ENCODE data around the gene ALOX5. TPM values are rescaled to one million over a fixed set of nuclear protein-coding genes. Genes with fewer than 3 reads are reported as not detected.

The ALOX5 gene
- total and polyA plus RNA-seq, 2 donors (not counting 1 experiment from before 2014, with no cell fraction given) = 354 to 888 TPM

DNA sequence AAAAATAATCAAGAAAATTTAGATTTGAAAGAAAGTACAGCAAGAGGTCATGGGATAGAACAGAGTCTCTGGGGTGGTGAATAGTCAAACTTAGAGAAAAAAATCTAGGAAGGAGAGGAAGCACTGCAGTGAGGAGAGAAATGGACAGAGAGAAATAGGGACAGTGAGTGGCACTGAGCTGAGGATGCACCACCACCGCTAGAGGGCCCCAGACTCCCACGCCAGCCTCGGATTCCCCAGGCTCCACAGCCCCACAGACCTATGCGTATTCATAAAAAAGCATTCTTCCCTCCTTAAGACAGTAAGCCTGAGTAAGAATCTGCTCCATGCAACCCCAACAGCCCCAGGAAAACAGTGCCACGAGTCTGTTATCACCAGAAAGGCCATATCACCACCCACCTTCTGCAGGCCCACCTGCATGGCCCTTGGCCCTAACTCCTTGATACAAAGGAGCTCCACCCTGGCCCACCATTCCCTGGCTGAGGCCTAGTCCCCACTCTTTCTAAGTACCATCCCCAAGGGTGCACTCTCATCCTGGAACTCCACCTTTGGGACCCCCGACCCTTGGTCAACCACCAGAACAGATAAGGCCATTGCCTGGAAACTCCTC, 91.0 kb downstream of the ALOX5 start:
- ChIA-PET POLR2A (interaction anchor here (0.9 to 1.5 kb wide), 3 partner anchors 12 to 207 kb away, joined by 3 to 4 read pairs (median 3); partner anchors contain the start of gene ZFAND4), CTCF (interaction anchor here (0.7 to 7.4 kb wide), 34 partner anchors 9 to 271 kb away, joined by 3 to 90 read pairs (median 5); partner anchors contain the start of genes WASHC2C and ZFAND4)
- peak overlapping the region; percentile 93 for H3K27ac Mint-ChIP-seq
- peaks cover 69 to 72% of the 10 kb centered on the region in 2 donors for H3K4me1 ChIP-seq (ENCODE audit: control insufficient read depth in 2 of 2, insufficient read depth in 2 of 2, low read length in 2 of 2)
- no peaks in the 10 kb centered on the region for H4K20me1 ChIP-seq (ENCODE audit: control insufficient read depth, insufficient read depth, low read length, poor library complexity, severe bottlenecking)
- no peak overlapping the region for H2AFZ ChIP-seq (ENCODE audit: insufficient read depth, low read depth, low read length, poor library complexity, severe bottlenecking)
- no peaks in the 10 kb centered on the region for H3K9me3 Mint-ChIP-seq (ENCODE audit: insufficient read depth)
- peaks cover 67% of the 10 kb centered on the region for H3K79me2 ChIP-seq (ENCODE audit: control insufficient read depth, insufficient read depth, low read length)
- intact Hi-C loops (cut with micrococcal nuclease) = loop anchor here (1.0 to 5.0 kb wide), 7 partner anchors 129 to 567 kb away; partner anchors contain the start of genes NCOA4, WASHC2C and ZFAND4
- no peaks in the 10 kb centered on the region for H3K36me3 ChIP-seq (replicated peaks in 1 of 2; ENCODE audit: control extremely low read depth in 1 of 2, control insufficient read depth in 1 of 2, extremely low read depth in 1 of 2, insufficient read depth in 2 of 2, low read length in 1 of 2)
- peak overlapping the region; percentile 42 for H3K4me3 Mint-ChIP-seq
- ATAC-seq (ENCODE audit: low read depth) (peak; percentile 69), DNase-seq (peak; percentile 83)
- TF ChIP-seq CTCF (IDR thresholded peaks at IDR 0.05) (peak; percentile 92), EZH2 (IDR thresholded peaks at IDR 0.05; ENCODE audit: borderline replicate concordance, insufficient read depth, low read depth, low read length, poor library complexity, severe bottlenecking) (no peak)
- H3K27me3 ChIP-seq (replicated peaks in 1 of 4; ENCODE audit: control extremely low read depth in 1 of 4, control insufficient read depth in 3 of 4, insufficient read depth in 4 of 4, low read length in 3 of 4) = no peaks in the 10 kb centered on the region
- 30% methylated on average over 3 of the region's 6 CpGs for WGBS (ENCODE audit: insufficient coverage)
- H3K27me3 Mint-ChIP-seq = no peaks in the 10 kb centered on the region
- peak overlapping the region in 3 of 5 experiments; percentile 1 to 24 (median 10) for H3K4me3 ChIP-seq (ENCODE audit: control extremely low read depth in 1 of 5, extremely low read depth in 1 of 5, insufficient read depth in 1 of 5, low read depth in 2 of 5, low read length in 4 of 5)
- no peaks in the 10 kb centered on the region for H3K9me3 ChIP-seq (ENCODE audit: control extremely low read depth in 1 of 3, control insufficient read depth in 2 of 3, insufficient read depth in 1 of 3, low read length in 2 of 3)
- peak overlapping the region; percentile 79 for H3K4me2 ChIP-seq (replicated peaks; ENCODE audit: low read depth, low read length, poor library complexity, severe bottlenecking)
- peaks cover 89% of the 10 kb centered on the region for H3K4me1 Mint-ChIP-seq
- peak overlapping the region; percentile 5 for H3K9ac ChIP-seq (ENCODE audit: low read length)
- H3K27ac ChIP-seq (ENCODE audit: low read length in 2 of 2) = no peak overlapping the region

DNA sequence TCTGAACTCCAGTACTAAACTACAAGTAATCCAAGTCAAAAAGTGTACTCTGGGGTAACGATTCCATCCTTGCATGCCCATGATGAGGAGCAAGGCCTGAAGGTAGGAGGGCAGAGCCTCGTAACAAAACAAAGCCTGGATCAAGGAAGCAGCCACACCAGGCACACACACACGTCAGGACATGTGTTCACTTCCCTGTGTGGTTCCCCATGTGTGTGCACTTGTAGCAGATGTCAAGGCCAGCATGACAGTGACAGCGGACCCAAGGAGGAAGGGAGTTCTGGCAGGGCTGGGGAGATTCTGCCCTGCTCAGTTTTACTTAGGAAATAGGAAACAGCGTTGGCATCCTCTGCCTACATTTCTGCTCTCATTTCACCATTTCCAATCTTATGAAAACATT, 92.8 kb downstream of the ALOX5 start:
- WGBS (ENCODE audit: insufficient coverage) = 58% methylated on average over 3 of the region's 5 CpGs
- H3K36me3 ChIP-seq (replicated peaks in 1 of 2; ENCODE audit: control extremely low read depth in 1 of 2, control insufficient read depth in 1 of 2, extremely low read depth in 1 of 2, insufficient read depth in 2 of 2, low read length in 1 of 2) = no peaks in the 10 kb centered on the region
- H3K4me1 Mint-ChIP-seq = peaks cover 84% of the 10 kb centered on the region
- H3K9ac ChIP-seq (ENCODE audit: low read length) = no peak overlapping the region
- H3K4me3 ChIP-seq (ENCODE audit: control extremely low read depth in 1 of 5, extremely low read depth in 1 of 5, insufficient read depth in 1 of 5, low read depth in 2 of 5, low read length in 4 of 5) = no peak overlapping the region
- H3K27ac ChIP-seq (ENCODE audit: low read length in 2 of 2) = no peak overlapping the region
- ChIA-PET CTCF (interaction anchor here (7.4 kb wide), 1 partner anchor 206 kb away, joined by 90 read pairs; the partner anchor contains the start of gene ZFAND4), POLR2A (no interaction called here)
- peaks cover 60 to 62% of the 10 kb centered on the region in 2 donors for H3K4me1 ChIP-seq (ENCODE audit: control insufficient read depth in 2 of 2, insufficient read depth in 2 of 2, low read length in 2 of 2)
- no peaks in the 10 kb centered on the region for H3K27me3 ChIP-seq (replicated peaks in 1 of 4; ENCODE audit: control extremely low read depth in 1 of 4, control insufficient read depth in 3 of 4, insufficient read depth in 4 of 4, low read length in 3 of 4)
- no peaks in the 10 kb centered on the region for H3K9me3 ChIP-seq (ENCODE audit: control extremely low read depth in 1 of 3, control insufficient read depth in 2 of 3, insufficient read depth in 1 of 3, low read length in 2 of 3)
- no peak overlapping the region for H3K4me2 ChIP-seq (replicated peaks; ENCODE audit: low read depth, low read length, poor library complexity, severe bottlenecking)
- H2AFZ ChIP-seq (ENCODE audit: insufficient read depth, low read depth, low read length, poor library complexity, severe bottlenecking) = no peak overlapping the region
- TF ChIP-seq EZH2 (IDR thresholded peaks at IDR 0.05; ENCODE audit: borderline replicate concordance, insufficient read depth, low read depth, low read length, poor library complexity, severe bottlenecking) (no peak), CTCF (IDR thresholded peaks at IDR 0.05) (no peak)
- H3K27me3 Mint-ChIP-seq = no peaks in the 10 kb centered on the region
- intact Hi-C loops (cut with micrococcal nuclease) = no loop called here
- ATAC-seq (ENCODE audit: low read depth) (no peak), DNase-seq (no peak)
- no peaks in the 10 kb centered on the region for H3K9me3 Mint-ChIP-seq (ENCODE audit: insufficient read depth)
- H3K27ac Mint-ChIP-seq = peak overlapping the region; percentile 73
- H4K20me1 ChIP-seq (ENCODE audit: control insufficient read depth, insufficient read depth, low read length, poor library complexity, severe bottlenecking) = no peaks in the 10 kb centered on the region
- H3K79me2 ChIP-seq (ENCODE audit: control insufficient read depth, insufficient read depth, low read length) = peaks cover 64% of the 10 kb centered on the region
- H3K4me3 Mint-ChIP-seq = no peak overlapping the region
